Measurements from ENCODE around the gene SPDYE2.
"Not testable (repeated sequence)": the region's sequence is repeated elsewhere in the genome, so short reads cannot be mapped to it uniquely, and the experiment has no call there.

DNA sequence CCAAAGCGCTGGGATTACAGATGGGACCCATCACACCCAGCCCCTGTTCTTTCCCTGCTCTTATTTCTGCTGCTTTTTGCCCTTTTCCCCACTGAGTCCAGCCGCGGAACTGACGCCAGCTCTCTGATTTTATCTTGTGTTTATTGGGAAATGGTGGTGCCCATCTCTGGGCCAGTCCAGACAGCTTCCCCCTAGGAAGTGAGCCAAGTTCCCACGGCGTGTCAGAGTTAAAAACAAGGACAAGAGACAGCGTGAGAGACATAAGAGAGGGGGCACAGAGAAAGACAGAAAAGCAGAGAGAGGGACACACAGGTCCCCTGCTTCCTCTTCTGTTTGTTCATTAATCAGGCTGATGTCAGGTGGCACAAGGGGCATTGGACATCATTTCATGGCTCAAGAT is 19.4 kb upstream of the SPDYE2 start:
- TF ChIP-seq, protein P1, sequence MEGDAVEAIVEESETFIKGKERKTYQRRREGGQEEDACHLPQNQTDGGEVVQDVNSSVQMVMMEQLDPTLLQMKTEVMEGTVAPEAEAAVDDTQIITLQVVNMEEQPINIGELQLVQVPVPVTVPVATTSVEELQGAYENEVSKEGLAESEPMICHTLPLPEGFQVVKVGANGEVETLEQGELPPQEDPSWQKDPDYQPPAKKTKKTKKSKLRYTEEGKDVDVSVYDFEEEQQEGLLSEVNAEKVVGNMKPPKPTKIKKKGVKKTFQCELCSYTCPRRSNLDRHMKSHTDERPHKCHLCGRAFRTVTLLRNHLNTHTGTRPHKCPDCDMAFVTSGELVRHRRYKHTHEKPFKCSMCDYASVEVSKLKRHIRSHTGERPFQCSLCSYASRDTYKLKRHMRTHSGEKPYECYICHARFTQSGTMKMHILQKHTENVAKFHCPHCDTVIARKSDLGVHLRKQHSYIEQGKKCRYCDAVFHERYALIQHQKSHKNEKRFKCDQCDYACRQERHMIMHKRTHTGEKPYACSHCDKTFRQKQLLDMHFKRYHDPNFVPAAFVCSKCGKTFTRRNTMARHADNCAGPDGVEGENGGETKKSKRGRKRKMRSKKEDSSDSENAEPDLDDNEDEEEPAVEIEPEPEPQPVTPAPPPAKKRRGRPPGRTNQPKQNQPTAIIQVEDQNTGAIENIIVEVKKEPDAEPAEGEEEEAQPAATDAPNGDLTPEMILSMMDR (IDR thresholded peaks at IDR 0.05), result not testable (repeated sequence)
- not testable (repeated sequence) for TF ChIP-seq EZH2phosphoT487 (IDR thresholded peaks at IDR 0.05)

All from neural progenitor cell (in vitro differentiated cells).